Measurements from ENCODE around the gene RIT2.

RIT2 gene

GRCh38 chr18:43115076-43115921 is at the start of gene RIT2:
TSS of gene RIT2 (minus strand) at chr18:43115685.
- in situ Hi-C loops (cut with HindIII; ENCODE audit: low sequenced_read_pairs): no loop called here

GRCh38 chr18:43161528-43161927 is 46.0 kb upstream of the RIT2 start:
- in situ Hi-C loops (cut with HindIII; ENCODE audit: low sequenced_read_pairs): no loop called here

DNA sequence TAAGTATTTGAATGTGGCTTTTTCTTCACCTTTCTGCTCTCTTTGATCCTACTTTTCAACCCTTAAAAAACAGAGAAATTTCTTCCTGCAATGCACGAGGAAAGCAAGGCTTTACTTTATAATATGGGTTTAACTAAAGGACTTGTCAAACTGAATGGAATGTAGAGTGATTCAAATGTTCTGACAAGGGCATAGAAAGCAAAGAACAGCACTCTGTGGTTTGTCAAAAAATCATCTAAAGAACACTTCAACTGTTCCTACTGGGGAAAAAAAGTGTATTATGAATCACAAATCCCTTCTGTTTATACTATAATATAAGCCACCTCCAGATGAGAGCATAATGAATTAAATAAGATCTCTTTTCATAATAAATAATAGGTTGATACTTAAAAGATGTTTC is 45.0 kb upstream of the RIT2 start:
- in situ Hi-C loops (cut with HindIII; ENCODE audit: low sequenced_read_pairs): no loop called here

DNA sequence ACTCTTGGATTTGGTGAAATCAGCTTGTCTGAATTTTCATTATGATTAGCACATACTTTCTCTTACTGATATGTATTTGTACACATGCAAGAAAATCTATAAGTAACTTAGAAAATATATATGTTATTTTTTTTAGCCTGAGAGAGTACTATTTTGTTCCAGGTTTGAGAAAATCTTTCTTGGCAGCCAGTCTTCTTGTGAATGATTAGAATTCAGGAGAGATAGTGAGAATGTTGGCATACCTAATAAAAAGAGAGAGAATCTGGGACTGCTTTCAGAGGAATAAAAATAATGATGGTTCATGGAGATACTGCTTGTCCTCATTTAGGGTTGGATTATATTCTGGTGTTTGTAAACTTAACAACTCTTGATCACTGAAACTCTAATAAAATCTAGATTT is 44.4 kb upstream of the RIT2 start:
- in situ Hi-C loops (cut with HindIII; ENCODE audit: low sequenced_read_pairs): no loop called here

DNA sequence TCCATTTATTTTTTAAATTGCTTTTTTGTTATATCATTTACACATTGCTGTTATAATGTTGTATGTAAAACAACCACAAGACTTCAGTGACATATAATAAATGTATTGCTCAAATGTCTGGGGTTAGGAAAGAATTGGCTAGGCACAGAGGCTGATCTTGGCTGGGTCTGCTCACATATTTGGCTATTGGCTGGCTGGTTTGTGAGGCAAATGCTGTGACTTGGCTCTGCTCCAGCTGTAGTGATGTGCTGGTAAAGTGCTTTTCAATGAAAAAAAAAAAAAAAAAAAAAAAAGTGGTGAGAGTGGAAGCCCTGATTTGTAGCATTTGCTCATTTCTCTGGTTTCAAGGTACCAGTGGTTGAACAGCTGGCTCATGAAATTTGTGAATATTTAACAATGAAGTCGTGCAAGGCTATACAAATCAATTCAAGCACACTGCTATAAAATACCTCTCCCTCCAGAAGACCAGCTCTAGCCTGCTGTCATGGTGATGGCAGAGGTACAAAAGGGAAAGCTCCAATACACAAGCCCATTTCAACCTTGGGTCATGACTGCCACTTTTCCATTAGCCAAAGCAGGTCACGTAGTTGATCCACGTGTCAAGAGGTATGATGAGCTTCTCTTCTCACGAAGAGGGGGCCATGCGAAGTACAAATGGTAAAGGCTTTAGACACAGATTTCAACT is 43.7 kb upstream of the RIT2 start:
- in situ Hi-C loops (cut with HindIII; ENCODE audit: low sequenced_read_pairs): no loop called here

- in situ Hi-C loops (cut with HindIII; ENCODE audit: low sequenced_read_pairs): no loop called here
Observed at GRCh38 chr18:43158381-43158780, 42.9 kb upstream of the RIT2 start.

DNA sequence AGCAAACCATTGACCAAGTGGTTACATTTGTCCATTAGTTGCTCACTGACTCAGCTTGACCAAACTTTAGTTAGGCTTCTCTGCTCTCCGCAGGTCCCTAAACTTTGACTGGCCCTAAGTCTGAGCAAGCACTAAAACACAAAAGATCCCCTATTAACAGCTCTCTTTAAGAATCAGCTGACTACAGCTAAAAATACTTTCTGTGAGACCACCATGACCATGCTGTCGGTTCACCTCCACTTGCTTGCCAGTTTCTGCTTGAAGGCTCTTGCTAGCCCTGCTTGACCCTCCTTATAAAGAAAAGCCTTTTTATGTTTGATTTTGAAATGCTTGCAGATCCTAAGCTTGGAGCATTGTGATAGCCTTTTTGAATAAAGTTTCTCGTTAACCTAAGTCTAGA is 40.4 kb upstream of the RIT2 start:
- in situ Hi-C loops (cut with HindIII; ENCODE audit: low sequenced_read_pairs): no loop called here

- in situ Hi-C loops (cut with HindIII; ENCODE audit: low sequenced_read_pairs): no loop called here
Observed at GRCh38 chr18:43148231-43148630, 32.7 kb upstream of the RIT2 start.

DNA sequence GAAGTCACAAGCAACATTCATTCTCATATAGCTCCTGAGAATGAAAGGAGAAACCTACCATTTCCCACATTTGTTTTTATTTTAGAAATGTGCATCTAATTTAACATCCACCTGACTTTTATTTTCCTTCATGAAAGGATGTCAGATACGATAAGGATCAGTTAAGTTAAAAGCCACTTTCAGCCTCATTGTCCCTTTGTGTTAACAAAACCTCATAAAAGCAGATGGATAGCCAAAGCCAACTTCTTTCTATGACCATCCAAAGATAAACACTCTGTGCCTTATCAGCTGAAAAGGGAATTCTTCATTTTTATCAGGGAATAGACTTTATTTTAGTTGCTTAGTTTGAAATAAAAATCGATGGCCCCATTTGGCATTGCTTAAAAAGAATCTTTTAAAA is 25.7 kb upstream of the RIT2 start:
- in situ Hi-C loops (cut with HindIII; ENCODE audit: low sequenced_read_pairs): no loop called here

- in situ Hi-C loops (cut with HindIII; ENCODE audit: low sequenced_read_pairs): no loop called here
Observed at GRCh38 chr18:43139288-43139946, 23.9 kb upstream of the RIT2 start.

DNA sequence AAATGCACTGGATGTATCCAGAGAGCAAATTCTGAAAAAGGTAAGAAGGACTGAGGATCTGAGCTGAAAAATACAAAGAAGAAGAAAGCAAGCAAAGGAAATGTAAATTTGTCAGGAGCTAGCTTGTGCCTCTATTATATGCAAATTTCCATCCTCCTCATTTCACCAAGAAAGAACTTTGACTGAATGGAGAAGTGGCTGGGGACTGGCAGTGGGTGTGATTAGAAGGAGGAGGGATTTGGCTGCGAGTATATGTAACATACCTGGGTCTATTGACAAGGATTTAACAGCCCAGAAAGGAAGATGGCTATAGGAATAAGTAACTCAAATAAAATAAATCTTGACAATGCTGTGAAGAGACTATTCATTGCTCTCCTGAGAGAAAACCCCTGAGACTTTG is 19.4 kb upstream of the RIT2 start:
- in situ Hi-C loops (cut with HindIII; ENCODE audit: low sequenced_read_pairs): no loop called here

GRCh38 chr18:43130716-43131260 is 15.3 kb upstream of the RIT2 start:
- in situ Hi-C loops (cut with HindIII; ENCODE audit: low sequenced_read_pairs): no loop called here

DNA sequence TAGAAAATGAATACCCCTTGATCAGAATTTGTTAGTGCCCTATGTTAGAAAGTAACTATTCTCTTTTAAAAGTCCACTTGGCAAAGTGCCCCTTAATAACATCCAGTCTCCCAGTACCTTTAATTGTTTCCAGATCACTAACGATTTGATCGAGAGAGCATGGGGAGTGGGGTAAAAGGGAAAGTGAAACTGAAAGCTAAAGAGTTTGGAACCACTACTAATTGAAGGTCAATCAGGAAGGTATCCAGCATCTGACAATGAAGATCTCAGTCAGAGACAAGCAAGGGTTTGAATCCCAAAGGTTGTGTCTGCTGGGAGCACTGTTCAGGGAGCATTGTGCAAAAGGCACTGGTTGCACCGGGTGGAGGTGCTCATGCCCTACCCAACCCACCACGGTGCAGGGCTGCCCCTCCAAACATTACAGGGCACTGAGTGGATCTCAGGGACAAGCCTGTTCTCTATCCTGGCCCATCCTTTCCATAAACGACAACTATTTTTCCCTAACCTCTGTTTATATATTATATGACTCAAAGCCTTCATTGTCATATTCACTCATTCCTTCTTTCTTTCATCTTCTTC is 14.6 kb upstream of the RIT2 start:
- in situ Hi-C loops (cut with HindIII; ENCODE audit: low sequenced_read_pairs): no loop called here

- in situ Hi-C loops (cut with HindIII; ENCODE audit: low sequenced_read_pairs): no loop called here
Observed at GRCh38 chr18:43125471-43125870, 10.0 kb upstream of the RIT2 start.

DNA sequence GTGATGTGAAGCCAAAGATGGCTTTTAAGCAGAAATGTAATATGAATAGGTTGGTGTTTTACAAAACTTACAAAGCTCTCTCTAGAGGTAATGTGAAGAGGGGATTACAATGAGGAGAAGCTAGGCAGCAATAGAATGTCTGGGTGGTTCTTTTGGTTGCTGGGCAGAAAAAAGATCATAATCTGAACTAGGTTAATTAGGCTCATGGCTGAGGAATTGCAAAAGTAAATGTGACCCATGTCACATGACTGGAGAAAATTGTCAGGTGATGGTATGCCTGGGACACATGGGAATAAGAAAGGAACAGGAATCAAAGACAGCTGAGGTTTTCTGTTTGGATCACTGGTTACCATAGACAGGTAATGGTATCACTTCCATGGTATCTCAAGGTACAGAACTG is 7.5 kb upstream of the RIT2 start:
- in situ Hi-C loops (cut with HindIII; ENCODE audit: low sequenced_read_pairs): no loop called here

DNA sequence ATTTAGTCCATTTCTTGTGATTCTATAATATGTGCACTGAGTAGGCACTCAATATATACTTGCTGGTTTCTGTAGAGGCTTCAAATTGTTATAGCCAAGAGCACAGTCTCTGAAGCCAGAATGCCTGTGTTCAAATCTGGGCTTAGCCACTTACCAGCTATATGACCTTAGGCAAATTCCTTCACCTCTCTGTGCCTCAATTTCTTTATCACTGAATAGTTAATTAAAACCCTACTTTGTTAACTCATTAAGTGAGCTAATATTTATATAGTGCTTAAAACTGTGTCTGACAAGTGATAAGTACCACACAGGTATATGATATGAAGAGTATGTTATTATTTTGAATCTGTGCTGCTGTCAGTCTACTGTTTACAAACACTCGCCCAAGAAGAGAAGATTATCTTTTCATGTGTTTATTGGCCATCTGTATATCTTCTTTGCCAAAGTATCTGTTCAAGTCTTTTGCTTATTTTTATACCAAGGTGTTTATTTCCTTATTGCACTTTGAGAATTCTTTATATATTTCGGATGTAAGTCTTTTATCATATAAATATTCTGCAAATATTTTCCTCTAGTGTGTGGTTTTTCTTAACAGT is 1.3 kb upstream of the RIT2 start:
- in situ Hi-C loops (cut with HindIII; ENCODE audit: low sequenced_read_pairs): no loop called here

DNA sequence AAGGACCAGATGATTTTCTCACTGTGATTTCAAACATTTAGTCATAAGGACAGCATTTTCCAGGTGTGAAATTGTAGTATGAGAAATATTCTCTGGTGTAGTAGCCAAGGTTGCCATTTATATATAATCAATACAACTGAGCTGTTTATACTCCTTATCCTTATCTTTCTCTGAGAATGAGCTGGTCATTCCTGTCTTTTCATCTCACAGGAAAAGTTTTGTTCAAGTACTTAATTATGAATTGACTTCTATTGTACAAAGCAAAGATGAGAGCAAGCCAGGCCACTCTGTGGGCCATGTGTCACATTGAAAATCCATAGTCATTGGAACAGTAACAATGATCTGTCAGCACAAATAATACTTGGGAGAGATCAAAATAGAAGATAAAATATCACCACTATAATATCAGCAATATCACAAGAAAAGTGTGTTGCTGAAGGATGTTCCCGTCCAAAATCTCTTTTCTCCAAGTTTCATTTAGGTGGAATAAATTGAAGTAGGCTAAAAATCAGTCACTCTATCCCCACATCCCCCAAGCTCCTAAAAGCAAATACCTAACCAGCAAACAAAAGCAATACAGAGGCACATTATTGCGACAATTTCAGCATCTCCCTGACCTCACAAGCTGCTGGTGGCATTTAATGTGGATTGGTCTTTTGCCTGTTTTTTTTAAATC is 2.1 kb downstream of the RIT2 start:
- in situ Hi-C loops (cut with HindIII; ENCODE audit: low sequenced_read_pairs): no loop called here

- in situ Hi-C loops (cut with HindIII; ENCODE audit: low sequenced_read_pairs): no loop called here
Observed at GRCh38 chr18:43108882-43109281, 6.6 kb downstream of the RIT2 start.

- in situ Hi-C loops (cut with HindIII; ENCODE audit: low sequenced_read_pairs): no loop called here
Observed at GRCh38 chr18:43108469-43108868, 7.0 kb downstream of the RIT2 start.

DNA sequence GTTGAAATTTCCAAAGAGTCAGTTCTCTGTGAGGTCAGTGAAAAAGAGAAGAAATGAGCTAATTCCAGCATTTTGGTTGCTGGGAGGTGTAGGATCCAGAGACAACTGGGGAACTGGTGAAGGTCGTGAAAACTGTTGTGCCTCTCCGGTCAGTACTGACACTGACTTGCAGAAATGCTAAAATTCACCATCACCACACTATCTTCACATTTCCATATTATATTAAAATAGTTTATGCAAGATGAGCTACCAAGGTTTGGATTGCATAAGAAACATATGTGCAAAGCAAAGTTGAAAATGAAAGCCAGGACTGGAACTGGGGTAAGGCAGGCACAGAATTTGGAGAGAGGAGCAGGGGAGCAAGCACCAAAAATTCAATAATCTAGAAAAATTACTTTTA is 21.8 kb downstream of the RIT2 start:
- in situ Hi-C loops (cut with HindIII; ENCODE audit: low sequenced_read_pairs): no loop called here
